ENCODE data around the gene NUS1.

DNA sequence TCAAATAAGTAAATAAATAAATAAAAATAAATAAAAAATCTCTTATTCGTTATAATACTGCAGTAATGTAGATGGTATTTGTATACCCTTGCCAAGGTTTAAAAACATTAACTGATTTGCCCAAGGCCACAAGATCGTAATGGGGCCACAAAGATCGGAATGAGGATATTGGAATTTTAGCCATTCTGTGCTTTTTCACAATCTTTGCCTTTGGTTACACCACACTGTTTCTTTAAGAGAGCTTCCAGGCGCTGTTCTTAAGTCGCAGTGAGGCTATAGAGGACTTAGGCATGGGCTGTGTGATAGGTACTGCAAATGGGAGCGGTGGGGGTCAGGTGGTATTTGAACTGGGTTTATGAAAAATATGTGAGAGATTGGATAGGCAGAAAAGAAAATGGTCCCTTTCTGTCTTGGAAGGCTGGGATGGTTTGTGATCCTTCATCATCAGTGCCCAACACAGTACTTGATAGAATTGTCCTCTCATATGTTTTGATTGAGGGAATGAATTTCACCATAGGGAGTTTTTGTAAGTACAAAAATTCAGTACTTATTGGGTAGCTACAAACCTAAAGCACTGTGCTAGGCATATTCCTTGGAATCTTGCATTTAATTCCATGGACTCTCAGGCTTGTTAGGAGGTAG lies 1.4 kb downstream of the NUS1 start:
- TF ChIP-seq, protein P1, sequence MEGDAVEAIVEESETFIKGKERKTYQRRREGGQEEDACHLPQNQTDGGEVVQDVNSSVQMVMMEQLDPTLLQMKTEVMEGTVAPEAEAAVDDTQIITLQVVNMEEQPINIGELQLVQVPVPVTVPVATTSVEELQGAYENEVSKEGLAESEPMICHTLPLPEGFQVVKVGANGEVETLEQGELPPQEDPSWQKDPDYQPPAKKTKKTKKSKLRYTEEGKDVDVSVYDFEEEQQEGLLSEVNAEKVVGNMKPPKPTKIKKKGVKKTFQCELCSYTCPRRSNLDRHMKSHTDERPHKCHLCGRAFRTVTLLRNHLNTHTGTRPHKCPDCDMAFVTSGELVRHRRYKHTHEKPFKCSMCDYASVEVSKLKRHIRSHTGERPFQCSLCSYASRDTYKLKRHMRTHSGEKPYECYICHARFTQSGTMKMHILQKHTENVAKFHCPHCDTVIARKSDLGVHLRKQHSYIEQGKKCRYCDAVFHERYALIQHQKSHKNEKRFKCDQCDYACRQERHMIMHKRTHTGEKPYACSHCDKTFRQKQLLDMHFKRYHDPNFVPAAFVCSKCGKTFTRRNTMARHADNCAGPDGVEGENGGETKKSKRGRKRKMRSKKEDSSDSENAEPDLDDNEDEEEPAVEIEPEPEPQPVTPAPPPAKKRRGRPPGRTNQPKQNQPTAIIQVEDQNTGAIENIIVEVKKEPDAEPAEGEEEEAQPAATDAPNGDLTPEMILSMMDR (IDR thresholded peaks at IDR 0.05) = no peak
- TF ChIP-seq POLR2AphosphoS5 (IDR thresholded peaks at IDR 0.05) (no peak), EP300 (IDR thresholded peaks at IDR 0.05) (no peak)

All from sigmoid colon (tissue), 4 donors.